Naive thymus-derived CD8-positive, alpha-beta T cell (primary cell): ENCODE results near the gene BRMS1L. TPM values are rescaled to one million over a fixed set of nuclear protein-coding genes. Genes with fewer than 3 reads are reported as not detected.
"Not testable (repeated sequence)": the region's sequence is repeated elsewhere in the genome, so short reads cannot be mapped to it uniquely, and the experiment has no call there.

Source experiments
- ATAC-seq, 2 donors: fragments of 150-1000 bp; cut with Tn5 transposase in 1 of 2; sonication (Bioruptor Pico), chemical (Tn5 transposase) in 1 of 2; 1 replicate in 1 of 2; 2 replicates in 1 of 2; pipeline ENCODE4 v1.10.0; 2021; ENCODE audit warnings: mild to moderate bottlenecking in 2 of 2, moderate library complexity in 2 of 2
- POLR2A ChIA-PET: fragments of 350-600 bp; sonication (Branson Sonifier 250); formaldehyde crosslinking; loops from one replicate; lab custom pipeline; 2021; ENCODE audit warnings: antibody characterized with exemption; lab: Charles Lee
- DNase-seq, 10 donors: peaks; one replicate each; pipeline versions ENCODE4 v3.0.0 to v3.0.0-alpha.2; 2020 to 2022
- H3K27ac Mint-ChIP-seq, 10 donors: one replicate each; pipeline ENCODE4 v1.8.0; 2020 to 2022; ENCODE audit warnings: mild to moderate bottlenecking in 10 of 10, mixed read lengths in 10 of 10, moderate library complexity in 4 of 10, inconsistent platforms in 1 of 10
- H3K27me3 Mint-ChIP-seq, 5 donors: one replicate each; pipeline ENCODE4 v1.8.0; 2021 to 2022; ENCODE audit warnings: mixed read lengths in 5 of 5
- H3K36me3 Mint-ChIP-seq, 3 donors: one replicate each; pipeline ENCODE4 v1.8.0; 2020 to 2022; ENCODE audit warnings: mixed read lengths in 3 of 3, mild to moderate bottlenecking in 2 of 3, inconsistent platforms in 1 of 3
- H3K4me1 Mint-ChIP-seq, 4 donors: one replicate each; pipeline ENCODE4 v1.8.0; 2021 to 2022; ENCODE audit warnings: mixed read lengths in 4 of 4
- H3K4me3 Mint-ChIP-seq, 10 donors: one replicate each; pipeline ENCODE4 v1.8.0; 2020 to 2022; ENCODE audit warnings: mild to moderate bottlenecking in 10 of 10, mixed read lengths in 10 of 10, moderate library complexity in 6 of 10, inconsistent platforms in 1 of 10
- H3K9me3 Mint-ChIP-seq, 9 donors: one replicate each; pipeline ENCODE4 v1.8.0; 2020 to 2022; ENCODE audit warnings: mixed read lengths in 9 of 9, mild to moderate bottlenecking in 3 of 9, inconsistent platforms in 1 of 9, moderate library complexity in 1 of 9
- polyA plus RNA-seq, 3 donors: library from polyadenylated mRNA; unstranded; fragments of 300-500 nt; fragmentation: Illumina TruSeq; gene quantifications; one replicate each; pipeline ENCODE4 v1.2.3, GENCODE V29; 2021
- total RNA-seq, 8 experiments: library from RNA in 2 of 8; stranded (reverse) in 2 of 8; gene quantifications; one replicate each; pipeline ENCODE4 v1.2.3 and lab custom pipeline; 2021 to 2026

The BRMS1L gene
- total and polyA plus RNA-seq, 5 experiments from 2014 or later = 1.8 to 6.9 (median 3.6) TPM

- Mint-ChIP-seq H3K4me3 (peak within 1 kb of the TSS; percentile 88 to 99 (median 97)), H3K4me1 (peaks cover 15 to 41% (median 36%) of the 10 kb centered on the region in 4 donors), H3K27ac (peak within 1 kb of the TSS; percentile 85 to 99 (median 96))
- H3K9me3 Mint-ChIP-seq, H3K27me3 Mint-ChIP-seq, H3K36me3 Mint-ChIP-seq: not testable (repeated sequence)
- POLR2A ChIA-PET = interaction anchor here (2.5 kb wide), 1 partner anchor 17 kb away, joined by 15 read pairs; the partner anchor contains the start of gene BRMS1L
- ATAC-seq = peak; percentile 93 to 95
- DNase-seq = peak; percentile 85 to 98 (median 96)
Measured at GRCh38 chr14:35808638-35809563, 17.2 kb upstream of the BRMS1L start, which contains the start of gene RALGAPA1. TSS of gene RALGAPA1 (minus strand) at chr14:35809295. CDS start at chr14:35808835, 460 bp downstream.

- H3K4me1 Mint-ChIP-seq = peaks cover 15 to 41% (median 35%) of the 10 kb centered on the region in 4 donors
- peak overlapping the region; percentile 77 to 99 (median 96) for H3K27ac Mint-ChIP-seq
- POLR2A ChIA-PET = interaction anchor here (2.5 kb wide), 1 partner anchor 16 kb away, joined by 15 read pairs; the partner anchor contains the start of gene BRMS1L
- peaks cover 0 to 2% (median 0%) of the 10 kb centered on the region in 5 donors for H3K27me3 Mint-ChIP-seq
- DNase-seq (no peak), ATAC-seq (no peak)
- H3K4me3 Mint-ChIP-seq = peak overlapping the region; percentile 81 to 99 (median 96)
- H3K9me3 Mint-ChIP-seq = no peaks in the 10 kb centered on the region
- peaks cover 0 to 4% (median 0%) of the 10 kb centered on the region in 3 donors for H3K36me3 Mint-ChIP-seq
Measured at GRCh38 chr14:35809597-35809996, 16.5 kb upstream of the BRMS1L start.

- H3K27ac Mint-ChIP-seq = peak overlapping the region in 6 of 10 donors; percentile 24 to 97 (median 64)
- no peak overlapping the region for H3K4me3 Mint-ChIP-seq
- no peak for ATAC-seq
- peaks cover 12 to 35% (median 31%) of the 10 kb centered on the region in 4 donors for H3K4me1 Mint-ChIP-seq
- H3K9me3 Mint-ChIP-seq = no peaks in the 10 kb centered on the region
- peaks cover 0 to 2% (median 0%) of the 10 kb centered on the region in 5 donors for H3K27me3 Mint-ChIP-seq
- POLR2A ChIA-PET = interaction anchor here (2.5 kb wide), 1 partner anchor 15 kb away, joined by 15 read pairs; the partner anchor contains the start of gene BRMS1L
- H3K36me3 Mint-ChIP-seq = no peaks in the 10 kb centered on the region
- no peak for DNase-seq
Measured at GRCh38 chr14:35810963-35811362, 15.2 kb upstream of the BRMS1L start.

- H3K4me3 Mint-ChIP-seq = no peak overlapping the region
- H3K4me1 Mint-ChIP-seq = peaks cover 0 to 6% (median 3%) of the 10 kb centered on the region in 4 donors
- POLR2A ChIA-PET = interaction anchor here (0.5 kb wide), 1 partner anchor 886 kb away, joined by 4 read pairs; no protein-coding TSS in a partner anchor
- no peaks in the 10 kb centered on the region for H3K9me3 Mint-ChIP-seq
- peak; percentile 54 to 87 (median 74) for DNase-seq
- peak; percentile 93 to 94 for ATAC-seq
- H3K27ac Mint-ChIP-seq = peak overlapping the region in 2 of 10 donors; percentile 3
- no peaks in the 10 kb centered on the region for H3K36me3 Mint-ChIP-seq
- peaks cover 0 to 4% (median 0%) of the 10 kb centered on the region in 5 donors for H3K27me3 Mint-ChIP-seq
Measured at GRCh38 chr14:35814371-35815005, 11.7 kb upstream of the BRMS1L start.

GRCh38 chr14:35818346-35819115 is 7.6 kb upstream of the BRMS1L start:
- Mint-ChIP-seq H3K27ac (no peak overlapping the region), H3K9me3 (no peaks in the 10 kb centered on the region), H3K4me3 (no peak overlapping the region), H3K36me3 (no peaks in the 10 kb centered on the region), H3K4me1 (peaks cover 0 to 3% (median 0%) of the 10 kb centered on the region in 4 donors), H3K27me3 (peaks cover 0 to 4% (median 0%) of the 10 kb centered on the region in 5 donors)
- DNase-seq (peak in 3 of 10 donors; percentile 20 to 29 (median 27)), ATAC-seq (peak; percentile 38 to 49)
- POLR2A ChIA-PET = interaction anchor here (1.7 kb wide), 1 partner anchor 50 kb away, joined by 3 read pairs; no protein-coding TSS in a partner anchor

GRCh38 chr14:35819591-35820540 is 6.3 kb upstream of the BRMS1L start:
- POLR2A ChIA-PET = no interaction called here
- H3K27me3 Mint-ChIP-seq = peaks cover 0 to 4% (median 0%) of the 10 kb centered on the region in 5 donors
- peak overlapping the region in 1 of 10 donors; percentile 4 for H3K27ac Mint-ChIP-seq
- peaks cover 0 to 3% (median 0%) of the 10 kb centered on the region in 4 donors for H3K4me1 Mint-ChIP-seq
- ATAC-seq (no peak), DNase-seq (no peak)
- no peaks in the 10 kb centered on the region for H3K36me3 Mint-ChIP-seq
- H3K4me3 Mint-ChIP-seq = no peak overlapping the region
- H3K9me3 Mint-ChIP-seq = no peaks in the 10 kb centered on the region

- H3K9me3 Mint-ChIP-seq = no peaks in the 10 kb centered on the region
- no peak overlapping the region for H3K4me3 Mint-ChIP-seq
- DNase-seq (peak in 2 of 10 donors; percentile 7 to 16), ATAC-seq (no peak)
- peaks cover 0 to under 1% (median 0%) of the 10 kb centered on the region in 5 donors for H3K27me3 Mint-ChIP-seq
- peaks cover under 1 to 9% (median 6%) of the 10 kb centered on the region in 4 donors for H3K4me1 Mint-ChIP-seq
- POLR2A ChIA-PET = no interaction called here
- no peaks in the 10 kb centered on the region for H3K36me3 Mint-ChIP-seq
- no peak overlapping the region for H3K27ac Mint-ChIP-seq
Measured at GRCh38 chr14:35821564-35822411, 4.3 kb upstream of the BRMS1L start.

GRCh38 chr14:35822501-35822900 is 3.6 kb upstream of the BRMS1L start:
- no peaks in the 10 kb centered on the region for H3K27me3 Mint-ChIP-seq
- ATAC-seq (no peak), DNase-seq (no peak)
- no peaks in the 10 kb centered on the region for H3K9me3 Mint-ChIP-seq
- H3K36me3 Mint-ChIP-seq = no peaks in the 10 kb centered on the region
- H3K27ac Mint-ChIP-seq = no peak overlapping the region
- POLR2A ChIA-PET = no interaction called here
- peaks cover 7 to 16% (median 11%) of the 10 kb centered on the region in 4 donors for H3K4me1 Mint-ChIP-seq
- H3K4me3 Mint-ChIP-seq = no peak overlapping the region

- not testable (repeated sequence) for H3K27me3 Mint-ChIP-seq, H3K9me3 Mint-ChIP-seq, ATAC-seq, H3K36me3 Mint-ChIP-seq, DNase-seq, H3K27ac Mint-ChIP-seq
- Mint-ChIP-seq H3K4me1 (peaks cover 12 to 22% (median 17%) of the 10 kb centered on the region in 4 donors), H3K4me3 (peak overlapping the region in 6 of 10 donors; percentile 85 to 94 (median 90))
- POLR2A ChIA-PET = interaction anchor here (1.4 kb wide), 1 partner anchor 18 kb away, joined by 3 read pairs; no protein-coding TSS in a partner anchor
Measured at GRCh38 chr14:35824446-35825165, 1.5 kb upstream of the BRMS1L start.

- Mint-ChIP-seq H3K9me3 (no peaks in the 10 kb centered on the region), H3K4me3 (peak overlapping the region; percentile 87 to 97 (median 92)), H3K27ac (peak overlapping the region; percentile 70 to 97 (median 92)), H3K27me3 (no peaks in the 10 kb centered on the region), H3K4me1 (peaks cover 12 to 24% (median 17%) of the 10 kb centered on the region in 4 donors), H3K36me3 (no peaks in the 10 kb centered on the region)
- POLR2A ChIA-PET = interaction anchor here (0.6 to 1.4 kb wide), 5 partner anchors 9 to 494 kb away, joined by 3 to 15 read pairs (median 4); partner anchors contain the start of genes MBIP and RALGAPA1
- DNase-seq (no peak), ATAC-seq (no peak)
Measured at GRCh38 chr14:35825968-35826217, 245 bp upstream of the BRMS1L start.
